ENCODE measurements around the gene MARK3.
A peak's percentile ranks its signal among the peaks of the same experiment; 100 is the strongest.

The MARK3 gene

DNA sequence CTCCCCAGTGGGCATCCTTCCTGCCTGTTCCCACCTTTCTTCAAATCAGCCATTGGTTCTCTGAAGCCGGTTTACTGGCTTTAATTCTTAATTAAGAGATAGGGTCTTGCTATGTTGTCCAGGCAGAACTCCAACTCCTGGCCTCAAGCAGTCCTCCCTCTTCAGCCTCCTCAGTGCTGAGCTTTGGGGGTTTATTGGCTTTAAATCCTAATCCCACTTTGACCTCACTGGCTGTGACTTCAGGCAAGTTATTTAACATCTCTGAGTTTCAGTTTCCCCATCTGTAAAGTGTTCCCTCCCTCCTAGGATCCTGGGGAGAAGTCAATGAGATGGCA, 141.7 kb downstream of the MARK3 start:
- DNase-seq (ENCODE audit: low spot score), result no peak

DNA sequence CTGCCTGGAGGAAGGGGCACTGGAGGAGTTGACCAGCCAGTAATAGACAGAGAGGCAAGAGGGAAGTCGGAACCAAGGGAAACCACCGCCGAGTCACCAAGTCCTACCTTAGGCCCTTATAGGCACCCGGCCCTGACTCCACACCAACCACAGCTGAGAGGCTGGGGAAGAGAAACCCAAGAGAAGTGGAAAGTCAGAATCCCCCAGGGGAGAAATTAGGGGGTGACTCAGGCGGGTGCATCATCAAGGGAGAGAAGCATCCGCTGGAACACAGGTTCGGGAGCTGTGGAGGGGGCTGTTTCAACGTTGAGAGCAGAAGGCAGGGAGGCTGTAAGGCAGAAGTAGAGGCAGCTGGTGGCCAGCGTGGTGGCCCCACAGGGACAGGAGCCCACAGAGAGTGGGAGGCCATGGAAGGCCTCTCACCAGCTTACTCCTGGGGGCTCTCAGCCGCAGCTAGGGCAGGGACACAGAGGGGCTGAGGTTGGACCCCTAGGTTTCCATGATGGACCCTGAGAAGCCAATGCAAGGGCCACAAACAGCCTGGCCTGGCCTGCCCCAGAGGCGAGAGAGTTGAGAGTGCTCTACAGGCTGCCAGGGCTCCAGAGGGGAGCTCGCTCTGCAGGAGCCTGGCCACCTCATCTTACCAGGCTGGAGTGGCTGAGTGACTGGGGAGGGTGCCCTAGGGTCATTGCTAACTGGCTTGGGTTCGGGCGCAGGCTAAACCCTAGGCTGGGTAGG, 142.4 kb downstream of the MARK3 start:
- peak; percentile 20 for DNase-seq (ENCODE audit: low spot score)

DNA sequence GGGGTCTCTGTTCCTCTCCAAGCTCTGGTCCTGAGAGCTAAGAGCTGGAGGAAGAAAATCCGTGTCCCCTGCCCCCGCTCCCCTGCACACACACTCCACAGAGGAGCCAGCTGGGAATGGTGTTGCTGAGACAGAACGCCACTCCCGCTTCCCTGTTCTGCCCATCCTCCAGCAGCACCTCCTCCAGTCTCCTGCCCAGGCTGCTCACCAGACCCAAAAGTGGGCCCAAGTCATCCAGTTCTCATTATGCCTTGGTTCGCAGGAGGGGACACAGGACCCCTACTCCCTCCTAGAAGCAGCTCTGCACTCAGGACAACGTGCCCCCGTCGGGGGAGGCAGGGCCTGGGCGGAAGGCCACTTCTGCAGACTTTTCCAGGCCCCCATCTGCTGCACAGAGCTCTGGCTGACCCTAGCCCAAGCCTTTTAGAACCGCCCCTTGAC, 143.0 kb downstream of the MARK3 start:
- no peak for DNase-seq (ENCODE audit: low spot score)

DNA sequence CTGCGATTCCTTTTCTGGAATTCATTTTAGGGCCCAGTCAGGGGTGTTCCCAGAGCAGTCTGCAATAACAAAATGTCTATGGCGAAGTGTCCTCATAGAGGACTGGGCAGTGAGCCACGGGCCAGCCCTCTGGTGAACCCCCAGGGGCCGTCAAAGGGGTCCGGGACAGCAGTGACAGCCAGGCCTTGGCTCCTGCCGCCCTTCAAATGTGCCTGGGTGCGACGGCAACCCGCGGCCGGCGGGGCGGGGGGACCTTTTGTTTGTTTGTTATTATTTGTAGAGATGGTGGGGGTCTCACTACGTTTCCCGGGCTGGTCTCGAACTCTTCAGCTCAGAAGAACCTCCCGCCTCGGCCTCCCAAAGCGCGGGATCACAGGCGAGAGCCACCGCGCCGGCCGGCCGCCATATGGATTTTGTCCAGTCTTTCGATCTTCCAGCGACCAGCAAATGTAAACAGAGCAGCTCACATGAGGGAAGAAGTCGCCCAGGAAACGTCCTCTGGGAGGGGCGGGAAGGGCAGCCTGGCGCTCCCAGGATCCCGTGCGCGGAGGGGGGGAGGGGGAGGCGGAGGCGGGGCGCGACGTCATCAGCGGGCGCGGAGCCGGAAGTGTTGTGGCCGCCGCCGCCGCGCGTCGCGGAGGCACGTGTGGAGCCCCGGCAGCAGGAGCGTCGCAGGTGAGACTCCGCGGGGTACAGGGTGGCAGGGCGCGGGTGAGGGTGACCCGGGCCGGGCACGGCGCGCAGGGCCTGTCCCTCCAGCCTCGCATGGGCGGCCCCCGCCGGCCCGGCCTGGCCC, 143.6 kb downstream of the MARK3 start, which contains the start of gene TRMT61A:
Gene TRMT61A, plus strand, starts transcription at position 610 of the 796 bp plus-strand sequence. CDS start 783 bp downstream, outside the sequence.
- DNase-seq (ENCODE audit: low spot score), result peak; percentile 73

DNA sequence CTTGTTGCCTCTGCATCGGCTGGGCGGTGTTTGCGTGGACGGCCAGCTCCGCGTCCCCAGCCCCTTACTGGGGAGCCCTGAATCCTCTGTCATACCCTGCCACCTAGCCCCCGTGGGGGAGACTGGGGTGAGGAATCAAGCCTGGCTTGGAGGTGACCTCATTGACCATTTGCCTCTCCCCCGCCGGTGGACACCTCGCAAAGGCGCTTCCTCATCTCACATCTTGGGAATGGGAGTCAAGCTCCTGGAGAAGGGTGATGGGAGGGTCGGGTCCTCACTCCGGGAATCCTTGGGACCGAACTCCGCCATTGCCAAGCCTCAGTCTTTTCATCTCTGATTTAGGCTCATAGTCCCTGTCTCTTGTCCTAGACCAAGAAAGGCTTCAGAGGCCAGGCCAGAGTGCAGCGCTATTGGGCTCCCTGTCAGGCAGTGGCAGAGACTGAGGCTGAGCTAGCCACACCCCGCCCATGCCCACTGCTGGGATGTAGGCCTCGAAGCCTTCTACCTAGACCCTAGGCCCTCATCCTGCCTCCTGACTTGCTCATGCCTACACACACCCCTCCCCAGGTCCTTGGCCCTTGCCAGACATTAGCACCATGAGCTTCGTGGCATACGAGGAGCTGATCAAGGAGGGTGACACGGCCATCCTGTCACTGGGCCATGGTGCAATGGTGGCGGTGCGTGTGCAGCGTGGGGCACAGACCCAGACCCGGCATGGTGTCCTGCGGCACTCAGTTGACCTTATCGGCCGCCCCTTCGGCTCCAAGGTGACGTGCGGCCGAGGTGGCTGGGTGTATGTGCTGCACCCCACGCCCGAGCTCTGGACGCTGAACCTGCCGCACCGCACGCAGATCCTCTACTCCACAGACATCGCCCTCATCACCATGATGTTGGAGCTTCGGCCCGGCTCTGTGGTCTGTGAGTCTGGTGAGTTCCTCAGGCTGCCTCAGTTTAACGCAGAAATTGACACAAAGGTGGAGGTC, 144.5 kb downstream of the MARK3 start:
- no peak for DNase-seq (ENCODE audit: low spot score)

DNA sequence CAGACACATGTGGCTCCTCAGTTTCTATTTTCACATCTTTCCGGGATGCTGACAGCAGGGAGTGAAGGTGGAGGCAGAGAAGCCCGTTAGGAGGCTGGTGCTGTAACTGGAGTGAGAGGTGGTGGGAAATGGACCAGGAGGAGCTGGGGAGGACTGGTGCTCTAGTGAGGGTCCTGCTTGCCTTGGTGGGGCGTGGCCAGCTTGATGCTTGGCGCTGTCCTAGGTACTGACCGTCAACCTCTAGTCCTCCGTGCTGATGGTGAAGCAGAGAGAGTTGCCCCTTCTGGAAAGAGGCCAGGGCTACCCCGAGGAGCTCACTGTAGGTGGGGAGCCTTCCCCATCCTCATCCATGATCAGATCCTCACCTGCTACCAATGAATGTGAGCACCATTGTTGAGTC, 145.2 kb downstream of the MARK3 start:
- no peak for DNase-seq (ENCODE audit: low spot score)

DNA sequence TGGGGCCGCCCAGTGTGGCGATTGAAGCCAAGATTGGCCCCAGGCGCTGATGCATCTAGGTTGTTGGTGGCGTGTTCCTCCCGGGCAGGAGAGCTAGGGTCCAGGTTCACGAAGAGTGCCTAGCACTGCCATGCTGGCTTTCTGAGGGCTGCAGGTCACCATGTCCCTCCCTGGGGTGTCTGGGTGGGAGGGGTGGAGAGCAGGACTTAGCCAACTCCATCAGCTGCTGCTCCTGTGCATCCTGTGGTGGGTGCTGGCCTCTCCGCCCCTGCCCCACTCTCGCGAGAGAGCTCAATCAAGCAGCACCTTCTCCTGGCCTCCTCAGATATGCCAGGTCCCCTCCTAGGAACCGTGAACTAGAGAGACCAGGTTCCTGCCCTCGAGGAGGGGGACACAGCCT, 145.6 kb downstream of the MARK3 start:
- DNase-seq (ENCODE audit: low spot score), result no peak

DNA sequence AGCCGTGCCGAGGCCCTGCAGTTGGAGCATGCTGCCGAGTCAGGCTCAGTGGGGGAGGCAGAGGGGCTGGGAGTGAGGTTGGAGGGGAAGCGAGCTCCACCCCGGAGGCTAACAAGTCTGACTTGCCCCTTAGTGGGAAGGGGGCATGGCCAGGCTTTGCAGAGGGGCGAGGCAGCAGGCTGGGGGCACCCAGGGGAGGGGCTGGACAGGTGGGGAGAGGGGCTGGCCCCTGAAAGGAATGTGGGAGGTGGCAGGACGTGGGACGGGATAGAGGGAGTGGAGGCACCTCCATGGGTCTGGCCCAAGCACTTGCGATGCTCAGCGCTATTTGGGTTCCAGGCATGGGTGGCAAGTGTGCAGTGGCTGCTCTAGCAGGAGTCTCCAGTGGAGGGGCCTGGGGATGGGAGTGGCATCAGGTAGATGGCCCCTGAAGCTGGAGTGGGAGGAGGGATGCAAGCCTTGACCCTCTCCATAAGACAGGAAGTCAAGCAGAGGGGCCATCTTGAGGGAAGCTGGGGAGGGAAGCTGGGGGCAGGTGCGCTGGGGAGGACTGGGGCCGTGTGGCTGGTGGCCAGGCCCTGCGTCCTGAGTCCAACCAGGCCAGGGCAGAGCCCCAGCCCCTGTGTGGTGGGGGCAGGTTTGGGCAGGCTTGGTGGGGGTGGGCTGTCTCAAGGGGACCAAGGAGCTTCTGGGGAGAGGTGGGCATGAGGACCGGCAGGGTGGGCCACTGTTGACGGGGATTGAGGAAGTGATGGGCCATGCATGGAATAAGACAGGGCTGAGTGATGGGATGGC, 146.4 kb downstream of the MARK3 start:
- DNase-seq (ENCODE audit: low spot score), result no peak

DNA sequence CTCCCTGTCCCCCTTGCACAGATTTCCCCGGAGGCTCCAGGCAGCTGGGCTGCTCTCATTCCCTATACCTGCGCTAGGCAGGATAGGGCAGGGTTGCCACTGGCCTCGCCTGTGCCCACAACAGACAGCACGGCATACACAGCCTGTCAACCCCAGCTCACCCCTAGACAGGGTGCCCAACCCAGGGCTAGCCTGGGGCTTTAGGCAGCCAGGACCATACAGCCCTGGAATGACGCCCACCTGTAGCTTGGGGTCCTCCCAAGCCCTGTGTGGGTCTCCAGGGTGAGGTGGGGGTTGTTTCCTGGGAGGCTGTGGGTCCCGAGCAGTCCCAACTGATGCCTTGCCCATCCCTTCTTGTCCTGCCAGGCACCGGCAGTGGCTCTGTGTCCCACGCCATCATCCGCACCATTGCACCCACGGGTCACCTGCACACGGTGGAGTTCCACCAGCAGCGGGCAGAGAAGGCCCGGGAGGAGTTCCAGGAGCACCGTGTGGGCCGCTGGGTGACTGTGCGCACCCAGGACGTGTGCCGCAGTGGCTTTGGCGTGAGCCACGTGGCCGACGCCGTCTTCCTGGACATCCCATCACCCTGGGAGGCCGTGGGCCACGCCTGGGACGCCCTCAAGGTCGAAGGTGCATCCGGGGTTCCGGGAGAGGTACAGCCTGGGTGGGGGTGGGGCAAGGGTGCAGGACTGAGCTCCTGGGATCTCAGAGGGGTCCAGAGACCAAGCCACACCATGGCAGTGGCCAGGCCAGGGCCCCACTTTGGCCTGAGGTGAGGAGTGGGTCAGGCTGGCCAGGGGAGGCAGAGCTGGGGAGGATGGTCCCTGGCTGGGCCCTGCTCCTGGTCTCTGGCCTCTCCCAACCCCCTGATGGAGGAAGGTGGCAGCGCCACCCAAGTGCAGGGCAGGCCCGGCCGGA, 147.3 kb downstream of the MARK3 start:
- no peak for DNase-seq (ENCODE audit: low spot score)

DNA sequence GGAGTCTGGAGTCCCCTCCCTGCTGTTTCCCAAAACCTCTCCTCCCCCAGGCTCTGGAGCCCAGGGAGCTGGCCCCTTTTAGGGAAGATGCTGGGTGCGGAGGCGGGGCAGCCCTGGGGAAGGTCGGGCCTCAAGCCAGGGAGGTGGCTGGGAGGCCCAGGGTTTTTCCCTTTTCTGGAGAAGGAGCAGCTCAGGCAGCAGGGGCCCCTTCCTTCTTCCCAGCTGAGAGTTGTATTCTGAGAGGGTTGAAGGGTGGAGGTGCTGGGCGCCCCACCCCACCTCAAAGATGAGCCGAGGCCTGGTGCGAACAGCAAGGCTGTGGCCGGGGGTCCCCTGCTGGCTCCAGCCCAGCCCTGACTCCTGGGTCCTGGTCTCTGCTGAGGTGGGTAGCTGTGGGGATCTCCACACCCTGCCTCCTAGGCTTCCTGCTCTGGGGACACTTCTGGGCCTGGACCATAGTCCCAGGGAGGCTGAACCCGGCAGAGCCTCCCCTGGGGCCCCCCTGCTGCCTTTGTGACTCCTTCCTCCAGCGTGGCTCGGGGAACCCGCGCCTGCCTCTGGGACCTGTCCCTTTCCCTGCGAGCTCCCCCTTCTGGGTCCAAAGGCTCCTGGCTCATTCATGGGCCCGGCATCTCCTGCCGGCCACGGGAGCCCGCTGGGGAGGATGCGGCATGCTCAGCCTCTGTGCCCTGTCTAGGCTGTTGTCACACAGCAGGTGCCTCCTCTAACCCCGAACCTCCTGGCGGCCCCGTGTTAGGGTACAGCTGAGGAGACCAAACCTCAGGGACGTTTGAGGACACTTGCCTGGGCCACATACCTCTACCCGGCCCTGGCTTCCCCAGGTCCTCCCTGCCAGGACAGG, 148.2 kb downstream of the MARK3 start:
- DNase-seq (ENCODE audit: low spot score), result no peak

DNA sequence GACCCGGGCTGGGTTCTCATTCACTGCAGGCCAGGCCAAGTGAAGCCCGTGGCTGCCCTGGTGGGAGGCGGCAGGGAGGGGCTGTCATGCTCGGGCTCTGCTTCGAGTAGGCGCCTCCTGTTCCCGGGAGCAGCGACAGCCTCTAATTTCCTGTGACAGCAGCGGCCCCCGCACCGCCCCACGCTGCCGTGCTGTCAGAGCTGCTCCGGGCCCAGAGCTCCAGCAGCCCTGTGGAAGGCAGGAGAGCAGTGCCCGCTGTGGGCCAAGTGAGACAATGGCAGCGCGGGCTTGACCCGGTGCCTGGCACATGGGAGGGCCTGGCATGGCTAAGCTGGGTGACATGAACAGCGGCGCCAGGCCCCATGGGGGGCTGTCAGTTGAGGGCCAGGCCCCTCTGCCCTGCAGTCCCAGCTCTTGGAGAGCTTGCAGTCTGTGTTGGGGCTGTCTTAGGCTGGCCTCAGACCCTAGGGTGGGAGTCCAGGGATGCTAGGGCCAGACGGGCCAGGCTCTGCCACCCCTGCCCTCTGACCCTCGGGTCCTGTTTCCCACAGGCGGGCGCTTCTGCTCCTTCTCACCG, 148.9 kb downstream of the MARK3 start:
- no peak for DNase-seq (ENCODE audit: low spot score)

DNA sequence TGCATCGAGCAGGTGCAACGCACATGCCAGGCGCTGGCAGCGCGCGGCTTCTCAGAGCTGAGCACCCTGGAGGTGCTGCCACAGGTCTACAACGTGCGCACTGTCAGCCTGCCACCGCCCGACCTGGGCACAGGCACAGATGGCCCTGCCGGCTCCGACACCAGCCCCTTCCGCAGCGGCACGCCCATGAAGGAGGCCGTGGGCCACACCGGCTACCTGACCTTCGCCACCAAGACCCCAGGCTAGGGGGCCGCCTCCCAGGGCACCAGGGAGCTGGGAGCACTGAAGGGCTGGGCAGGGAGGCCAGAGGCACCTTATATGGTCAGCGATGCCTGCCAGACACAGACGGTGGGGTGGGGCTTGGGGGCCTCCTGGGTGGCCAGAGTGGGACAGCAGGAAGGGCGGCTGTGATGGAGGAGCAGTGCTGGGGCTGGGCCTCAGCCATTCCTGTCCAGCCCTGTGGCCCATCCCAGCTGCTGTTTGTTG, 149.4 kb downstream of the MARK3 start:
- DNase-seq (ENCODE audit: low spot score), result no peak

DNA sequence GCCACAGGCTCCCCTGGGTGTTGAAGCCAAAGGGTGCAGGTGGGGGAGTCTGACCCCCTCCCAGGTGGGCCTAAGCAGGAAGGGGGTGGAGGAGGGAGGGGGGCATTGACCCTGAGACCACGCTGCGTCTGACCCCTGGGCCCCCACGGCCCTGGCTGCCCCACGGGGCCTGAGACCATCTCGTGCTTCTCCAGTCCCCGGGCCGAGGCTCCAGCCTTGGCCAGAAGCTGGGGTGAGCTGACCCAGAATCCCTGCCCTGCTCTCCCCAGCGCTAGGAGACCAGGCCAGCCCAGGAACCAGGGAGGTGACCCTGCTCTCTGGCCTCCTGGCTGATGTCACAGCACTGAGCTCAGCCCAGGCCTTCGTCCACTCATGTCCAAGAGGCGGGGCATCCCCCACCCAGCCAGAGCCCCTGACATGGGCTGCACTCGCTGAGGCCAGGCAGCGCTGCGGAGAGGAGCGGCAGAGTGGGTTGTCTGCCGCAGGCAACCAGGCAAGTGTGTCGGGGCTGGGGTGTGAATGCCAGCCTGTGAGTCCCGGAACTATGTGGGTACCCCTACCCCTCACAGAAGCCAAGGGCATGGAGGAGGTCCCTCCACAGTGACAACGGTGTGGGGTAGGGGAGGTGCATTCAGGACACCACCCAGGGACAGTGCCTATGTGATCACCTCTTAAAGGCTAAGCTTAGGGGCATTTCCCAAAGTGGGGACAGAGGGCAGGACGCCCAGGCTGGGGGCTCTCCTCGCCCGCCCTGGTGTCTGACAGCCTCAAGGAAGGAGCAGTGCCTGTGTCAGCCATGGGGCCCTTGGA, 150.1 kb downstream of the MARK3 start:
- DNase-seq (ENCODE audit: low spot score), result no peak

DNA sequence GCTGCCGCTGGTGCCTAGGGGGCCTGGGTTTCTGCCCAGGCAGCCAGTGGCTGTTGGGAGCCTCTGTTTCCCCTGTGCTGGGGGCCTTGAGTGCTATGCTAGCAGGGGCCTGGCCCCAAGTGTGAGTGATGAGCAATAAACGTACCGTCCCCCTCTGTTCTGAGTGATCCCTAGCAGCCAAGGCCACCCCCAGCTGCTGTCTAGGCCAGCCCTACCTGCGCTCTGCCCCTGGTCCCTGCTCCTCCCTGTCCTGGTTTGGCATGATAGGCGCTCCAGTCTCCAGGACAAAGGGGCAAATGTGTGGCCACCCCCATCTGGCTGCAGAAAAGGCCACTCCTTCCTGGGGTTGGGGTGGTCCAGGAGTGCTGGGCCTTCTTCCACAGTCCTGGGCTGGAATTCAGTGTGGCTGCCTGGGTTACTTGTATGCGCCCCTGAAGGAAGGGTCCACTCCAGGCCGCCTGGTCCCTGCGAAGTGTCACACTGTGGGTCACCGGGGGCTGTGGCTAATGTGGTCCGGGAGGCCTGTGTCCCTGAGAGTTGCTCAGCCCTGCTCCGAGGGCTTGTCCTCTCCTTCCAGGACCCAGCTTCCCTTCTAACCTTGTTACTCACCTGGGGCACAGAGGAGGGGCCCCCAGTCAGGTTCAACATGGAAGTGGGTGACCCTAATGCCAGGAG, 150.8 kb downstream of the MARK3 start:
- DNase-seq (ENCODE audit: low spot score), result no peak

DNA sequence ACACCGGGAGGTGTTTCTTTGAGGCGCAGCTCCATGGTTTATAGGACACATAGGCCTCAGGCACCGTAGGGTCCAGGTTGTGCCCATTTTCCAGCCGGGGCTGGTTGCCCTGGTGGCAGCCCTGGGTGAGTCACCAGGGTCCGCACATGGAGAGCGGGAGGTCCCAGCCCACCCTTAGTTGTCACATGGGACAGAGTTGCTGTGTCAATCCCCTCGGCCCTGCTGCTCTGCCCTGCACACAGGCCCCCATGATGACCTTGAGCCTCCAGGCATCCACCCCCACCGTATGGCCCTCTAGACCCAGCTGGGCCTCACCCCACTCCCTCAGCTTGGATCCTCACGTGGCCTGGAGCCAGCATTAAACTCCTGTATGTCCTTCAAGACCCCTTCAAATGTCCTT, 151.5 kb downstream of the MARK3 start:
- DNase-seq (ENCODE audit: low spot score), result no peak

DNA sequence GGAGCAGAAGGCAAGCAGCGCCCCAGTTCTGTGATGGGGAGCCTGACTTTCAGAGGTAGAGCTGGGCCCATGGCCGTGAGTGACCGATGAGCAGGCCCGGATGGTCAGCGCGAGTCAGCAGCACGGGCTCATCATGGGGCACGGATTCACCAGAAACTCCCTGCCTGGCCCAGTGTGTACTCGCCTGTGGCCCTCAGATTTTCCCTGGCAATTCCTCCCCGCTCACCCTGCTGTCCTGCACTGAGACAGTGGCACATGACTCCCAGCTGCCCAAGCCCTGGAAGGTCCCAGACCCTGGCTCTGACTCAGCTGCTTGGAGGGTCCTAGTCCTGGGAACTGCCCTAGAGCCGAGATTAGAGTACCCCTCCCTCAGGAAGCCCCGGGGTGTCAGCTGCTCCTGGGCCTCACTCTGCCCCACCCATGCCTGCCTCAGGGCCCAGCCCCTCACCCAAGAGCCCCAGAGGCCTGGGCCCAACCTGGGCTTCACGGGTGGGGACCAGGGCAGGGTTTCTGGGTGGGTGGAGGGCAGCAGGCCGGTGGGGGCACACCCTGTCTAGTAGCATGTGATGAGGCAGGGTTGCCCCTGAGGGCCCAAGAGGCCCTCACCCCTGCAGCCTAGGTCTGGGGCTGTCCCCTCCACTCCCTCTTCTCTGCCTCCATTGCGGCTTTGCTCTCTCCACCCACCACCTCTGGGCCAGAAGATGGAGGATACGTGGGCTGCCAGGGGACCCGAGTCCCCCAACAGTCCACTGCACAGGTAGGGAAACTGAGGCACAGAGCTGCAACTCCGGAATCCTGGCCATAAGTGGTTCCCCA, 152.2 kb downstream of the MARK3 start:
- DNase-seq (ENCODE audit: low spot score), result no peak
